Activated T-helper 1 cell treated with Interleukin-2 at 50 U/mL for 16 hours (primary cell): Measurements from ENCODE around the gene DST.
"Not testable (repeated sequence)": the region's sequence is repeated elsewhere in the genome, so short reads cannot be mapped to it uniquely, and the experiment has no call there.

Experiments used
- DNase-seq: peaks from one replicate; pipeline ENCODE4 v3.0.0-alpha.2; 2020; ENCODE audit warnings: low read depth

The DST gene

DNA sequence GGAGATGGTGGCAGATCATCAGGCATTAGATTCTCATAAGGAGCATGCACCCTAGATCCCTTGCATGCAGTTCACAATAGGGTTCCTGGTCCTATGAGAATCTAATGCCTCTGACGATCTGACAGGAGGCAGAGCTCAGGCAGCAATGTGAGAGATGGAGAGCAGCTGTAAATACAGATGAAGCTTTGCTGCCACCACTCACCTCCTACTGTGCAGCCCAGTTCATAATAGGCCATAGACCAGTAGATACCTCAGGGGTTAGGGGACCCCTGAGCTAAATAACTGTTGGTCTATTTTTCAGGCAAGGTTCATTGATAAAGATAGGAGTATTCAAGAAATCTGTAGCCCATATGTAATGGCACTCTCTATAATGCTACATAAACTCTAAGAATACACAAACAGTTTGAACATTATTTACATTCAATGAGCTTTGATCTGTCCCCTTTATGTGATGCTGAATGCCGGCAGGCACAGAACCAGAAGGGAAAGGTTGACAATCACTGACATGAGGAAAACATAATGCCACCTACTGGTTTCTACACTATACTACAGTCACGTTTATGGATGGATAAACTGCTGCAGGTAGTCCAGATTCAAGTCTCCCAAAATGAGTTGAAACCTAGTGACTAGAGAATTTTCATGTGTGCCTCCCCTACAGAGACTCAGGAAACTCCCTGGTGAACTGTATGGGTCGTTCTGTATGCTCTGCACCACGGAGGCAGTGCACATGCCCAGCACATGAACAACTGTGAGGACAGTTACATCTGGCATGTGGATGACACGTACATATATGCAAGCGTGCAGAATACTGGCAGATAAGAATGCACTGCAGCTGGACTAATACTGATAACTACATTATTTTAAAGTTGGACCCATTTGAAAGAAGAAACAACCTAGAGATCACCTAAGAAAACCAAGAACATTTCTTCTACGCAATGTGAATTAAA lies 72.0 kb downstream of the DST start:
- no peak for DNase-seq

DNA sequence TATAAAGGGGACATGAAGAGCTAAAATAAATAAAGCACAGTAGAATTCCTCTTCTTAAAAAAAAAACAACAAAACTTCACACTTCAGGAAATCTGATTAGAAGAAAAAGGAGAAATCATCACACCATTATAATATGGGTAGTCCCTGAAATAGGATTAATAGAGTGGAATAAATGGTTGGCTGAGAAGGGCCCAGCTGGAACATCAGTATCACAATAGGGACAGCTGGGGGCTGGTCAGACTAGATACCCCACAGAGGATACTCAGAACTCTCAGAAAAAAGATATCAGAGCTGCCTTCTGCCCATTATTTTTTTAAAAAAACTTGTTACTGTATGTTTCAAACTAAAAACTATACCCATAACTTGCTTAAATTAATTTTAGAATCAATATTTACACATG lies 75.2 kb downstream of the DST start:
- DNase-seq = no peak

DNA sequence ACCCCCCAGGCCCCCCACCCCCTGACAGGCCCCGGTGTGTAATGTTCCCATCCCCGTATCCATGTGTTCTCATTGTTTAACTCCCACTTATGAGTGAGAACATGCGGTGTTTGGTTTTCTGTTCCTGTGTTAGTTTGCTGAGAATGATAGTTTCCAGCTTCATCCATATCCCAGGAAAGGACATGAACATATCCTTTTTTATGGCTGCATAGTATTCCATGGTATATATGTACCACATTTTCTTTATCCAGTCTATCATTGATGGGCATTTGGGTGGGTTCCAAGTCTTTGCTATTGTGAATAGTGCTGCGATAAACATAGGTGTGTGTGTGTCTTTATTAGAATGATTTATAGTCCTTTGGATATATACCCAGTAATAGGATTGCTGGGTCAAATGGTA lies 80.0 kb downstream of the DST start:
- DNase-seq = not testable (repeated sequence)

DNA sequence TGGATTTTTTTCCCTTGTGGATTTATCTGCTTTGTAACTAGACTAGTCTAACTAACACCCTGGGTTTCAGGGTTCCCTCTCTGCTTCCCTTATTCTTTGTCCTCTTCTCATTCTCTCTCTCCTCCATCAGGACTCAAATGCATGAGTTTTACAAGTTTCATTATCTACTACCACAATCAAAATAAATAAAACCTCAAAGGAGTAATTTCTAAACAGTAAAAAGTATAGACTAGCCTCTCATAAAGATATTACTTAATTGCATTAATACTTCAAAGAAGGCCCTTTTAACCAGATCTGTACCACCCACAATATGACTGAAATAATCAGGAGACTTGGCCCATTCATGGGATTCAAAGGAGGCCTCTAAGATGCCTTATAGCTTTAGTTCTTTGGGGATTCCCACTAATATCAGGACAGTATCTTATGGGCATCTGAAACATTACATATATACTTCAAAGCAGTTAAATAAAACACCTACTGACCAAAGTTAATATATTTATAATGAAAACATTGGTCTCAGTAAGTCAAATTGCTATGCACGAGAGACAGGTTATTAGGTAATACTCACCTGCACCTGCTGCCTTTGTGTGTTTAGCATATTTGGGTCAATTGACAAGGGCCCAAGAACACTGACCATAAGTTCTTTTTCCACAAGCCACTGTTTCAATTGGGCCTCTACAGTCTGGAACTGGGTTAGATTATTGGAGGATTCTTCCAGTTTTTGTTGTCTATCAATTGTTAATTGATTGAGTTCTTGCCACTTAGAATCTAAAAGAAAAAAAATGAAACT lies 85.7 kb downstream of the DST start:
- DNase-seq = no peak

DNA sequence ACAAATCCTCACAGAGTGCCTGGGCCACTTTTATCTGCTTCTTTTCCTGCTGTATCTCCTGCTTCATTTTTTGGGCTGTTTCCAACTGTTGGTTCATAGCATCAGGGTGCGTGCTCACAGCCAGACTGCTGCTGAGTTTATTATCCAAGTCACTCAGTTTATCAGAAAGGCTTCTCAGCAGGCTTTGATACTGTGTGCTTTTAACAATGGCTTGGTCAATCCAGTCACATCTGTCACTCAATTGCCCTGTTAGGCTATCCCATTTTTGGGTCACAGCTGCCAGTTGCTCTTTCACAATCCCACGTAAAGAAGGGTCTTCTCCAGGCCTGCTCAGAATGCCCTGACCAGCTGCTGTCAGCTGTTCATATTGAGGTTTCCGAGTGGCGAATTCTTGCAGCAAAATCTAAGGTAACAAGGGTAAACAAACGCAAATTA lies 87.2 kb downstream of the DST start:
- no peak for DNase-seq

DNA sequence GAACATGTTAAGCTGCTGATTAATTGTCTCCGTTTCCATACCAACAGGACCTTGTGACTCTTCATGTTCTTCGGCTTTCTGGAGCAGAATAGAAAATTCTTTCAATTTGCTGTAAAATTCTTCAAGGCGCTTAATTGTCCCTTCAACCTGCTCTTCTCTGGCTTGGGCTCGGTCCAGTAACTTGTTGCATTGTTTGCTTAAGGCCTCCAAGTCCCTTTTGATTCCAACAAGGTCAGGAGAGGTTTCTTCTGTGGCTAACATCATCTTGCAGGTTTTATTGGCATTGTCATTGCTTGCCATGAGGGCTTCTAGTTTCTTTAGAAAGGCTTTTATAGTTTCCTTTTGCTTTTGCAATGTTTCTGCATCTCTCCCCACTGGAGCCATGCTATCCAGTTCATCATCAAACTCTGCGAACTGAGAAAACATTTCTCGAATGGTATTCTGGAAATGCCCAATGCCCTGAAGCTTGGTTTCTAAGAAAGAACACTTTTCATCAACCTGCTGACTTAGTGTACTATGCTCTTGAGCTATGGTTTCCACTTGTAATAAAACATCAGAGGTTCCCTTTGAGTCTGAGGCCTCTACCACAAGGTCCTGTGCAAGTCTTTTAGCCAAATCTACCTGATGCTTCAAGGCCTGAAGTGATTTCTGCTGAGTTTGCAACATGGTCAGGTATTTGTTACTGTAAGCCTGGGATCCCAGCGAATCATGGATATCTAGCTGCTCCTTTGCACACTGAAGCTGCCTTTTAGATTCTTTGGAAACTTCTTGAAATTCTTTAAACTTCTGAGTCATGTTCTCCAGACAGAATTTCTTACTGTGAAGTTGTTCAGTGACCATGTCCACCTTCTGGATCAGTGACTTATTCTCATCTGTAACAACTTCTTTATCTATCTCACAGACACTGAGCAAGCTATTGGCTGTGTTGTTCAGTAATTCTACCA lies 90.2 kb downstream of the DST start:
- no peak for DNase-seq

DNA sequence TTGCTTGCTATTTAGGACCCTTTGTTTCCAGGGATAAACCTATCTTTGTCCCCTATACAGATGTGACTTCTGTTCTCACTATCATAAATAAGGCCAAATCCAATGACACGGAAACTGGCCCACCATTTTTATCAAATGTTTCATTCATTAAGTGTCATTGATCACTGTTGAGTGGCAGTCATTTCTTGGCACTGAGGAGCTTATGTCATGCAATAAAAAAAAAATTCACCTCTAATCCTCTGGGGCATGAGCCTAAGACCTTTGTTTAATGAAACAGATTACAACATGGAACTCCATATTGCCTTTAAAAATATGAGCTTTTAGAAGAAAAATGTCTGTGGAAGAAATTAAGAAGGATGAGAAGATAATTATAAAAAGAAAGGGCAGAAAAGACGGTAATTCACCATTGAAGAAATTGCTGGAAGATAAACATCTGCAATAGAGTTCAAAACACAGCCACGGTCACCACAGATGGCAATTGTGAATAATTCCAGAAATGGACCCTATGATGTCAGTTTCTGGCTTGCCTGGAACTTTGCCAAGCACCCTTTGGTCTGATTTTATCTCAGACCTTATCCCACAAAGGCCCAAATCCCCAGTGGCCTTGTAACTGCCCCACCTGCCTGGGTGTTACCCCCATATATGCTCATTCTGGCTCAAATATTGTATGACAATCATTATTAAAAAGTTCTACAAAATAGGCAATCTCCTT lies 91.1 kb downstream of the DST start:
- no peak for DNase-seq

DNA sequence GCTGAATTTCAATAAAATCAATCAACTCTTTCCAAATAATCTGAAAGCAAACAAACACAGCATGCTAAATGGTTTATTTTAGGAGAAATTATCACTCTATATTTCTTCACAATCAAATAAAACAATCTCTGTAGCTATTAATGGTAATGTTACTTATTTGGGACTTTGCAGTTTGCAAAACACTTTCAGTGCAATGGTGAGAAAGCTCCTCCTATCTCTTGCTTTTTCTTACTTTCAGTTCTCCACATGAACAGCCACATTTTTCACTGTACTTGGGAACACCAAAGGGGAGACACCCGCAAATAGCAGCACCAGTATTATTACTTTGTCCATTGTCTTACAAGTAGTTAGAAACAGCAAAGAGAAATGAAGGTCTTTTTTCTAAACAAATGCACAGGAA lies 92.4 kb downstream of the DST start:
- DNase-seq = no peak

DNA sequence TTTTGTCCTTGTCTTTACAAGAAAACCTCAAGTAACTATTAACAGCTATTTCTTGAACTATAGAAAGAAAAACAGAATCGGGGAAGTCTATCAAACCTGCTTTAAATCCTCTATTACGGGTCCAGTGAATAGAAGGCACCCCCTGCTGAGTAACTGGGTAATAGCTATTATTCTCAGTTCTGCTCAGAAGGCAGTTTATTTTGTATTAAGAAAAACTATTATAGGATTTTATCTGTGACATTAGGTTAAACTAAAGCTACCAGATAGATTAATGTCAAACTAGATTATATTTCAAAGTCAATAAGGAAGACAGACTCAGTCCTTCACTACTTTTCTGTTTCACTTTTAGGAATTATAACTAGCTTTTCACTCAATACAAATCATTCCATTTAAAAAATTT lies 93.7 kb downstream of the DST start:
- no peak for DNase-seq

DNA sequence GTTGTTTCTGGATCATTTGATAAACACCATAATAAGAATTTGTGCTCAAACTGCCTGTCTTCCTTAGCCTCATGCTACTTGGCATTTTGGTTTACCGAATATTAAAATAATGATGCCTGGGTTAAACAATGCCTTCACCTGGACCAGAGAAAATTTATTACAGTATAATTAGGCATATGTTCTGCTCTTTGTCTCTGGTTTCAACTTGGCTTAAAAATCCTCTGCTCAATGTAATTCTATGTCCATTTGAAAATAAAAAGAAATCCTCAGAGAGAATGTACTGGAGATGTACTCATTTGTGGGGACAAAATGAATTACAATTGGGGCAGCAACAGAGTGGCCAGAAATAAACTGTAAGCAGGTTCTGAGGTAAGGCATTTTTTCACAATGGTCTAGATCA lies 95.0 kb downstream of the DST start:
- no peak for DNase-seq

DNA sequence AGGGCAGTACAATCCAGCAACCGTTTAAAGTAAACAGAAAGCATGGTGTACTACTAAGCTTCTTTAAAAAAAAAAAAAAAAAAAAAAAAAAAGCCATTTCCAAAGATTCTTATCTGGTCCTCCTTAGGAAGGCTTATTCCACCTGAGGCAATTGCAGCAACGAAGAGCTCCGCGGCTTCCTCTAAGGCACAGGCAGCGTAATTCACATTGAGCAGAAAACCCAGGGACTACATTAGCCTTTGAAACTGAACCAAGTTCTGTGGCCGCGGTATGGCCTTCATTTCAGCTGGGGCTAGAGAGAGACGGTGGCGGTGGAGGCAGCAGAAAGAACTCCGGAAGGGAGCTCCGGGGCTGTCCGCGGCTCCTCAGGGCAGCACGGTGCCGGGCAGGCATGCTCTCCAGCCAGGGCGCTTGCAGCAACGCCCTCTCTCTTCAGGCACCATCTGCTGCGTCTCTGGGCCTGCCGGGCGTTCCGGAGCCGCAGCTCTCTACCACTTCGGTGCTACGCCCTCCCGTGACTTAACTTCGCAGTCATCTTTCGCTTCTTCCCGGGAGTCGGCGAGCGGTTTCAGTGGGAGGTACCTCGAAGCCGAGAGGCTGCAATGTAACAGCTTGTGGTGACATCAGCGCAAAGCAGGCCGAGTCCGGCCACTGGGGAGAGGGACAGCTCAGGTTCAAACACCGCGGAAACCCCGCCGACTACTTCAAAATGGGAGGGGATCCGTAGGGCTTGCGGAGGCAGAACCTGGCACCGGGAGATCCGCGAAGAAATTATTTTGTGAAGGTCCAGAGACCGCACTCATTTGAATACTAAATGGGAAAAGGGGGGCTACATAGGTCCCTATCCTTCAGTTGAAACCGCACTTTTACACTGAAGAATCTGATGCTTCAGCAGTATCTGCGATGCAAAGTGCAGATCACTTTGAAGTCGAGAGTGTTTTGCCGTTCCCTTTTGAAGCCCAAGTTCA lies 100.0 kb downstream of the DST start:
- DNase-seq = peak; percentile 24

DNA sequence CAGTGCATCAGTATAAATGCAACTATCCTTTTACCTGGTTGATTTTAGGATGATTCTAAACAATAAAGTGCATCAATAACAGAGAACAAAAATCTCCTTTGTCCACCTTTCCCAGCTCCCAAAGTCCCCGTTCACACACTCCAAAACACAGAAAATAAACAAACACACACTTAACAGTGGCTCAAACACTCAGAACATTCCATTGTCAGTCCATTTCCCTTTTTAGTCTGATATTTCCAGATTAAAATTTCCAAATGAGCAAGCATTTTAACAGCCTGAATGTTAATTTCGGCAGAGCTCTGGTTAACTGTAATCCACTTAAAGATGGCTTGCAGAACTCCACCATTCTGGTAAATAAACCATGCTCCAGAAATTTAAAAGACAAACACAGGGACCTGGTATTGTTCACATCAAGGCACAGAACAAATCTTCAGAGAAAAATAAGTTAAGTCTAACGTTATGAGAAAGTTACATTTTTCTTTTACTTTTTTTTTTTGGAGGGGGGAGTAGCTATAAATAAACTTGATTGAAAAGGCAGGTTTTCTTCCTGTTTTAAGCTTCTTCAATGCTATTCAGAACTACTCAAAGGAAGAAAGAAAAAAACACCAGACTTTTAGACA lies 100.8 kb downstream of the DST start:
- DNase-seq = no peak

DNA sequence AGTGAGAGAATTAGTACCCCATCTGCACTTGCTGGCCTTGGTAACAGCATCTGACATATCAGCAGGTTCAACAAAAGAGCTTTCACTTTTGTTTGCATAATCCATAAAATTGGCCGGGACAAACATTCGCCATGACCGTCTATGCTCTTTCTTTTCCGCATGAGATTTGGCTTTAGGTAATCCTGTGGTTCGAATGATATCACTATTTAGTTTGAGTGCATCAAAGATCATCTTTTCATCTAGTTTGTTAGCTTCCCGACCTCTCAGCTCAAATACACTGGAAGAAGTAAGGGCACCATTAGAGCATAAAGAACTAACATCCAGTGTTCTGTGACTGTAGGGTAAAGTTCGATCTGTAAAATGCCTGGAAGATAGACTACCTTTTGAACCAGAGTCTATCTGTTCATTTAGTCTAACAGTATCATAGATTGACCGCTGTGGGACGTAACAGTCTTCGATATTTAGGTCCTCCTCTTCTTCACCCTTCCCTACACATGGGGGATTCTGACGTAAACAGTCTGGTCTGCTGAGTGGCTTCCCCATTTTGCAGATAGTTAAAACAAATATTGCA lies 101.6 kb downstream of the DST start:
- DNase-seq = no peak

DNA sequence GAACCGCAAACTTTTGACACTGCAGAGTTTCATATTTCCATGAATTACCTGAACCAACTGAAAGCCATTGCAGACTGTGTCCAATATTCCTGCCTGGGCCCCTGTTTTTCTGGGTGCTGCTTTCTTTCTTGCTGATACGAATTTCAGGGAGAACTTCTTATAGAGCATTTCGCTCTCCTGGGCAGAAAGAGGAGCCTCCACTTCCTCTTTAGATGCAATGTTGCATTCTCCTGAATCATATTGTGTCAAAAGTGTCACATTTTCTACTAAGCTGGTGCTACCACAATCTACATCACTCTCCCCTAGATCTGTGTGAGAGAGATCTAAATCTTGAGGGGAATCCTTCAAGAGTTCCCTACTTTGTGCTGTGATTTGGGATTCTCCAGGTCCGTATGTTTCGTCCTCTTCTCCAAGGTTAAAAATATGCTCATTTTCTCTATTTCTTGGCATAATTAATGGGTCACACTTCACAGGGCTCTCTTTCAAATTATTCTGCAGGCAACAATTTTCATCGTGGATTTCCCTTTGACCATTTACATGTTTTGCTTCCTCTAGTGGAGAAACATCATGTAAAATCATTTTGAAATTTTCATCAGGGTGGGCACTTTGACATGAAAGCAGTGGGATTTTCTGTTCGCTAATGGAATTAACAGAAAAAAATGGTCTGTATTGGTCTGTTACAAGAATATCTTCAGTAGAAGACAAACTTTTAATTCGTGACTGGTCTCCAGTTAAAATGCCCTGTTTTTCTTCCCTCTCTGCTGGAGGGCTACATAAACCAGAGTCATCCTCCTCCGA lies 102.3 kb downstream of the DST start:
- no peak for DNase-seq

DNA sequence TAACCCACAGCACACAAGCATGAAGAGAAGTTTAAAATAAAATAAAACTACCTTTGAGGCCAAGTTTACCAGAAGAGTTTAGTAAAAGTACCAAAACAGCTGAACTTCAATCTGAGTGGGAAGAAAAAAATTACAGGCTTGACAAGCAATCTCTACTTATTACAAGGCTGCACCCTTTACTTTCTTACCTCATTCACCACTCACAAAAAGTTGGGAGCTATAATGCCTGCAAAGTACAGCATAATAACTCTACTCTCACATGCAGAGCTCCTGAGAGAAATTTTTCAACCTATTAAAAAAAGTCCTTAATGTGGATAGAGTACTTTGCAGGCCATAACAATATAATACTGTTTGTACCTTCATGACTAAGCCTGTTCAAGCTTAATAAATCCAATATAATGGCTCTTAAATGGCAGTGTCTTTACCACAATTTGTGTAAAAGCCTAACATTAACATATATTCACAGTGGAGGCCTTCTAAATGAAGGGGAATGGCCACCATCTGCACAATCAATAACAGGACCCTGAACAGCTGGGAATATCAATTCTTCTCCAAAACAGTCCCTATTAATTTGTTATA lies 103.1 kb downstream of the DST start:
- no peak for DNase-seq

DNA sequence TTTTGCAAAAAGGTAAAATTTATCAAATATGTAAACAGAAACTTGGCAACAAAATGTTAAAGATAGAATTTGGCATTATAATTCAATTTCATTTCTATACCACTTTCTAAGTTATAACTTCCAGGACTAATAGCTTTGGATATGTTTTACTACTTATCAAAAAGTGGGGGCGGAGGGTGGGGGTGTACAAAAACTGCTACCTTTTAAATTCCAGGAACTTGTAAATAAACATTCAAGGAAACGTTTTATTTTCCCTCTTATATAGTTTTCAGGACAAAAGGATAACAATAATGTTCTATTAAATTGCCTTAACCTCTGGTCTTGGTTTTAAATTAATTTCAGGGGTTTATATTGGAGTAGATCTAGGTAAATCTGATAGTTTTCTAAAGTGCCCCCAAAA lies 103.8 kb downstream of the DST start:
- no peak for DNase-seq

DNA sequence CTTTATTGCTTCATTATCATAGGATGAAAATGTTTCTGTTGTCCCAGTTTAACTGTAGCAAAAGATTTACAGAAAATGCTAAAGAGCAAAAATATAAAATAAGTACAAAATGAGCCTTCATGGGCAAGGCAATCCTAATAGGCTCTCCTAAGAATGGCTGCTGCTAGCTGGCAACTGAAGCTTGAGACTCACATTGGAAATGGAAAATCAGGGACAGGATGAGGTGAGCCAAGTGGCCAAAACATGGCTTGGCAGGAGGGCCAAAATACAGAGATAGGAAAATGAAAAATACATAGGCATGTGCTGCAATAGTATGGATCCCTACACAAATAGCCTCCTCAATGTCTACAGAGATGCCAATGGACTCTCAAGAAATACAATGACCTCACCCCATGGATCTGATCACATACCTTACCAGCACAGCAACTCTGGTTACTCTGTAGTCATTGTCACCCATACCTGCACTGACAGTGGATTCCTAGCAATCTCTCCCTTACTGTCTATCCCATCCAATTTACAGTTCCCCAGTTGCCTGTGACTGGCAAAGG lies 105.4 kb downstream of the DST start:
- DNase-seq = no peak

DNA sequence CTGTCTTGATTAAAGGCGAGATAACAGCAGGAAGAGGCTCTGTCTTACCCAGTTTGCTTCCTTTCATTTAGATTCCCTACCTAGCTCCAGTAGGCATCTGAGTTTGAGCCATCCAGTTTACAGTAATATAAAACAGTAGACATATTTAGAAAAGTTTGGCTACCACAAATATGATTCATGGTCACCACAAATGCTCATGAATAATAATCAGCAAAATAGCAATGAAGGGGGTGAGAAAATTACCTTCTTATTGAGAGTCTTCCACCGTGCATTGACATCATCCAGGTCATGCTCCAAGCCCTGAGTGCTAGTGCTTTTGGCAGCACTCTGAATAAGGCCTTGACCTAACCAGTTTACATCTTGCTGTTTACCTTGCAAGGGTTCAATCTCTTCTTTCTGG lies 106.2 kb downstream of the DST start:
- no peak for DNase-seq
